ENCODE measurements around the gene ZNF652.
A peak's percentile ranks its signal among the peaks of the same experiment; 100 is the strongest.

Gene ZNF652

DNA sequence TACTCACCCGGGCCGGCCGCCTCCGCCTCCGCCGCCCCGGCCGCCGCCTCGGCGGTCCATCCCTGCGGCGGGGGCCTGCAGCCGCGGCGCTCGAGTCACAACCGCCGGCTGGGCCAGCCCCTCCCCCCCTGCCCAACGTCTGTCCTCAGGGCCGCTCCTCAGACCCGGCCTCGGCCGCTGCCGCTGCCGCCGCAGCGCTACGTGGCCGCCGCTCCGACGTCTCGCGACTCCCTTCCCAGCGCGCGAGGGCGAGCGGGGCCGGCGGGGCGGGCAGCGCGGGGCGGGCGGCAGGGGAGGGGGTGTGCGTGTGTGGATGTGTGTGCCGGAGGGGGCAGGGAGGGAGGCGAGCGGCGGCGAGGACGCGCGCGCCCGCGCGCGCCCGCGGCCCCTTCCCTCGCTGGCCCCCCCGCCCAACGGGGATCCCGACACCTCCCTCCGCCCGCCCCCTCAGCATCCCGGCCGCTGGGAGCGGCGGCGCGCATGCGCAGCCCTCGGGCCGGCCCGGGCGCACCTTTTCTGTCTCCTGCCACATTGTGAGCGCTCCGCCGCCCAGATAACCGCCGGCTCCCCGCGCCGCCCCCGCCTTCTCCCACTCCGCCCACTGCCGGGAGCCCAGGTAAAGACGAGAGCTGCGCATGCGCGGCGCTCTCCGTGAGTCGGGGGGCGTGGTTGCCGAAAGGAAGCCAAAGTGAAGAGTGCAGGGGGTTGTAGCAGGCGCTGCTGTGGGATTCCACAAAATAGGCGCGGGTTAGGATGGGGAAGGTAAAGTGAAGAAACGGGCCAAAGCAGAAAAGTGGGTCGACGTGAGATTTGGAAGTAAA, at the start of gene ZNF652:
TSS of gene ZNF652 (minus strand) at position 349 of the 821 bp plus-strand sequence. CDS start 44,525 bp downstream, outside the sequence.
- DNase-seq (ENCODE audit: low spot score): peak; percentile 97

DNA sequence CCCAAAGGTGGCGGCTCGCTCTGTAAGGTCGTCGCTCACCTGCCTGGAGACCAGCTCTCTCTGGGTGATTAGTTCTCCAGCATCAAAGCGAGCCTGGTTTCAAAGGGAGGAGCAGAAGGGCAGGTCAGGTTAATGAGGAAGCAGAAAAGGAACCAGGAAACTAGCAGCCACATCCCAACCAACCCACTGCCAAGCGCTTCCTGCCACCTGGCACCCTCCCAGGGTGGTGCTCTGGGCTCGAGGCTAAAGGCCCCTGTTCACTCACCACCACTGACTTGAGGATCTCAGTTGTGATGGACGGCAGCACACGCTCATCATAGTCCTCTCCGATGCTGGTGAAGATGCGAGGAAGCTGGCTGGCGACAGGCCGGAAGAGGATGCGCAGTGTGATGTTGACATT, 47.0 kb upstream of the ZNF652 start:
- DNase-seq (ENCODE audit: low spot score): no peak

- peak; percentile 65 for DNase-seq (ENCODE audit: low spot score)
Measured at GRCh38 chr17:49407981-49408501, 46.0 kb upstream of the ZNF652 start.

- no peak for DNase-seq (ENCODE audit: low spot score)
Measured at GRCh38 chr17:49407086-49407485, 45.0 kb upstream of the ZNF652 start.

DNA sequence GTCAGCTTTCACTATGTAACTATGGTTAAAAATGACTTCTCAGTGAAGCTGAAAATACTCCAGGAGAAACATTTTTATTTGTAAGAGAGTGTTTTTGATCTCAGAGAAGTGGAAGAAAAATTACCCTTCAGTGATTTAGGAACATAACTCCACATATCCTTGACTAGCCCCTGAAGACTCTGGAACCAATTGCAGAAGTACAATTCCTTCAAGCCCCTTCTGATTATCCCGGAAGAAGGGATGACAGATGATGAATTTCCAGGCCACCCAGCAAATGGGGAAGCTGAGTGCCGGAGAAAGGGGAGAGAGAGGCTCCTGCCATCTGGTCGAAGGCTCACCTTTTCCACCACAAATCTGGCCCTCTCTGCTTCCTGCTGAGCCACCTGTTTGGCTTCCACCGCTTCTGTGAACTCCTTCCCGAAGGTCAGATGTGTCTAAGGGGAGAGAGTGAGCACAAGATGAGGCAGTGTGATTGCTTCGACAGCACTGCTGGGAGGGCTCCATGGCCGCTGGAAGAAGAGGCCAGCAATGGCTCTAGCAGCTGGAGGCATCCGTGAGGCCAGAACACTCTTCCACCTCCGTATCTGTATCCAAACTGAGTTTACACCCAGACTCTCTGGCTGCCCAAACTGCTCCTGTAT, 44.5 kb upstream of the ZNF652 start:
- DNase-seq (ENCODE audit: low spot score): no peak

DNA sequence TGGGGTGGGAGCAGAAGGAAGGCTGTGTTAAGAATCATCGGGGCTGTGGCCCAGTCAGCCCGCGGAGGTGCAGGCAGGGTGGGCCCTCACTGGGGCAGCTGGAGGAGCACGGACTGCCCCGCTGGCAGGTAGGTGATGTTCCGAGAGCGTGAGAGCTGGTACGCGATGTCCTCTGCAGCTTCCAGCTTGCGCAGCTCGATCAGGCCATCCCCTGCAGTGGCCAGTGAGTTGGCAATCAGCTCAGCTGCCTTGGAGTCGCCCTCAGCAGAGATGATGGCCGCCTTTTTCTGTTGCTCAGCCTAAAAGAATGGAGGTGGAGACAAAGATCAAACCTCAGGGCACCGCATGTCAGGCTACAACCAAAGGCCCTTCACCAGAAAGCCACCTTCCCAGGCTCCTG, 42.9 kb upstream of the ZNF652 start:
- no peak for DNase-seq (ENCODE audit: low spot score)

GRCh38 chr17:49404361-49404760, 42.3 kb upstream of the ZNF652 start:
- DNase-seq (ENCODE audit: low spot score): no peak

GRCh38 chr17:49403514-49404289, 41.7 kb upstream of the ZNF652 start:
- no peak for DNase-seq (ENCODE audit: low spot score)

DNA sequence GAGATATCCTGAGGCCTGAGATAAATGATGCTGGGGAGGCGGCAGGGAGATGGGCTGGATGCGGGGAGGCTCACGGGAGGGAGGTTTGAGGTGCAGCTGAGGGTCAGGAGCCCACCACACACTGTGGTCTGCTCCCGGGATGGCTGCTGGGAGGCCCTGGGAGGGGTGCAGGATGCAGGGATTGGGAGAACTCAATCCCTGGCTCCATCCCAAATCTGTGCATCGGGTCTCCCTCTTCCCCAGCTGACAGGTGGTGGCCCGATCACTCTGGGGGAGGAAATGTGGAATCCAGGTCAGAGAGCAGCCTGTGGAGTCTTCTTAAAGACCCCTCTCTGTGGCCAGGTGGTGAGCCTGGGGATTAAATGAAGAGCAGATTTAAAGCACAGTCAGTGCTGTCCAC, 40.7 kb upstream of the ZNF652 start:
- DNase-seq (ENCODE audit: low spot score): no peak

- no peak for DNase-seq (ENCODE audit: low spot score)
Measured at GRCh38 chr17:49401971-49402611, 40.0 kb upstream of the ZNF652 start.

DNA sequence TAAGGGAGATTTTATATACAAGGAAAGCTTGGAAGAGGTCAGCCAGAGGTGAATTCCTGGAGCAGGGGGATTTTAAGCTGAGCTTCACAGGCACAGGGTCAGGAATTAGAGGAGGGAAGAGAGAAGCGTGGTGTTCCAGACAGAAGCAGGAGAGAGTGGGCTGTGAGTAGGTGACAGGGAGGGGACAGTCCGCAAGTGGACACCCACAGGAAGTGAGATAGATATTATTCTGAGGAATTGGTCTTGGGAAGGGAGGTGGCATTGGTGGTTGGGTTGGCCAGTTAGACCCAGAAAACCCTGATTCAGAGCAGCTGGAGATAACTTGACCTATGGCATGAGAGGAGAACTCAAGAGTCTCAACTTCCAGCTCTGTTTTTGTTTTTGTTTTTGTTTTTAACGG, 37.9 kb upstream of the ZNF652 start:
- DNase-seq (ENCODE audit: low spot score): no peak

- DNase-seq (ENCODE audit: low spot score): no peak
Measured at GRCh38 chr17:49397586-49397985, 35.5 kb upstream of the ZNF652 start.

DNA sequence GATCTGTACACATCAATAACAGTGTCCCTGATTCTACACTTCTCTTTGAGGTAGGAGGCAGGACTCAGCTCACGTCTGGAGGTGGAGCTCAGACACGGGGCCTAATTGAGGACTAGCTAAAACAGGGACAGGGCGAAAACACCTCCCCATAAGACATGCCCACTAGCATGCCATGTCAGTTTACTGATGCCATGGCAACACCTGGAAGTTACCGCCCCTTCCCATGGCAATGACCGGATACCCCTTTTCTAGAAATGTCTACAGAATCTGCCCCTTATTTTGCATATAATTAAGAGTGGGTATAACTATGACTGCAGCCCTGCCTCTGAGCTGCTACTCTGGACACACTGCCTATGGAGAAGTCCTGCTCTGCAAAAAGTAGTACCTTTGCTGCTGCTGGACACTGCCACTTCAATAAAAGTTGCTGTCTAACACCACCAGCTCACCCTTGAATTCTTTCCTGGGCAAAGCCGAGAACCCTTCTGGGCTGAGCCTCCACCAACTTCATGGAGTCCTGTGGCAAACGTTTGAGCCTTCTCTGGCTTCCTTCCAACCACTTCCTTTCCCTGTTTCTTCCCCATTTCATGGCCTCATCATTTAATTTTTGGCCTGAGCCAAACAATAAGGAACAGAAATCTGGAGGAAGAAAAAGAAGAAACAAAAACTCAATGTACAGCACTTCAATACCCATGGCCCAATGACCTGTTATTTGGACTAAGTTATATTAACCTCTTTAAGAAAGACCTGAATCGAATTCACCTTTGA, 31.6 kb upstream of the ZNF652 start:
- no peak for DNase-seq (ENCODE audit: low spot score)

DNA sequence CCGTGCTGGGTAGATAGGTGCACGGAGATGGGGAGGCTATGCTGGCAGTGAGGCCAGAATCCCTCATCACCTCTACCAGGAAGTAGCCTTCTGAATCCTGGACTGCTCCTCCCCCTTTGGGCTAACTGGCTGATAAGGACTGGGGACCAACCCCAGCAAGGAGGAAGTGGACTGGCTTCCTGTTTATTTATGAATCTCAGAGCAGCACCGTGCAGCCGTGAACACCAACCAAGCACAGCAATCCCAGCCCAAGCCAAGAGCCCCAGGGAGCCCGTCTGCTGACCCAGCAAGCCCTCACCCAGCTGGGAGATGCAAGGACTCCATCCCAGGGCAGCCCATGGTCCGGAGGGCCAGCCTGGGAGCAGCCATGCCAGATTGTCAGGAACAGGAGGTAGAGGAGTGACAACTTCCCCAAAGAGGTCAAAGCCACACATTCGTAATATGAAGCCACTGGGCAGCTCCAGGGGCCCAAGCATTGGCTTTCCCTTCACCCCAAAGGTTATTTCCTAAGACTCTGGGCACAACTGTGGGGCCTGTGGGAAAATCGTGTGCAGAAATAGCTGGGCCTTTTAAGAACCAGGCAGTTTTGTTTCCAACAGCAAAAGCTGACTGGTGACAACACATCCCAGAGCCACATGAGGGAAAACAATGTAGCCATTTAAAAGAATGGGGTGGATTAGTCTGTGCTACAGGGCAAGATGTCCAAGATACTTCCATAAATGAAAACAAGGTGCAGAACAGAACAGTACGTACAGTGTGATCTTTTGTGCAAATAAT, 28.7 kb upstream of the ZNF652 start:
- DNase-seq (ENCODE audit: low spot score): peak; percentile 66

GRCh38 chr17:49389514-49390347, 27.7 kb upstream of the ZNF652 start:
- peak; percentile 68 for DNase-seq (ENCODE audit: low spot score)

DNA sequence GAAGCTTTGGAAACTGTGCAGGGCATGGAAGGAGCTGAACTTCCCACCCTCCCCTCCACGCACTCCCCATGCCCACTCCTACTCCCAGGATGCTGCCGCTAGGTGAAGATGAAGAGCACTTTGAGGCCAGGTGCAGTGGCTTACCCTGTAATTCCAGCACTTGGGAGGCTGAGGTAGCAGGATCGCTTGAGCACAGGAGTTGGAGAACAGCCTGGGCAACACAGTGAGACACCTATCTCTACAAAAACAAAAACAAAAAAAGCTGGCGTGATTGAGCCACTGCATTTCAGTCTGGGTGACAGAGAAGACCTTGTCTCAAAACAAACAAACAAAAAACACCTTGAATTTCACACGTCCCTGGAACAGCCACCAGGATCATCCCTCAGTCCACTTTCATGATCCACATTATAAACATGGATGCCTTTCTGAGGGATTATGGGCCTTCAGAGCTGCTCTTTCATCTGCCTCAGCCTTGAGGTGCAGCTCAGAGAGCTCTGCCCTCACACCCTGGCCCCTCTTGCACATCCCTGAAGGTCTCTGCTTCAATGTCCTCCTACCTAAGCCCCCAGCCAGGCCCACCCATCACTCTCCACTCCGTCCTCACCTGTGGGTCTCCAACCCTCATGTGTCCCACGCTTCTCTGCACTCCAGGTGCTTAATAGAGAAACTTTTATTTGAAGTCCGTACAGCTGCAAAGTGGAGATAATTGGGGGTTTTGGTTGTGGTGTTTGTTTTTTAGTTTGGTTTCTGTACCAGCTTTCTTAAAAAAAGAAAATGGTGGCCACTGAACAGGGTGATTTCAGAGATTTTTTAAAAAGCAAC, 26.9 kb upstream of the ZNF652 start:
- no peak for DNase-seq (ENCODE audit: low spot score)

GRCh38 chr17:49388290-49388640, 26.2 kb upstream of the ZNF652 start:
- DNase-seq (ENCODE audit: low spot score): no peak

- no peak for DNase-seq (ENCODE audit: low spot score)
Measured at GRCh38 chr17:49387498-49388289, 25.6 kb upstream of the ZNF652 start.

Data from kidney tubule cell (primary cell).